A549 (cell line): Measurements from ENCODE around the gene PLA2G4B. TPM values are rescaled to one million over a fixed set of nuclear protein-coding genes. Genes with fewer than 3 reads are reported as not detected.

Source experiments
- ATAC-seq, 2 experiments: fragments of 200-7000 bp in 1 of 2; fragments of >200 bp in 1 of 2; cut with Nextera tagmentation in 1 of 2; cut with Tn5 transposase in 1 of 2; 3 replicates each; pipeline versions ENCODE4 v1.8.0 to v1.9.1; 2018 to 2020; ENCODE audit warnings: mild to moderate bottlenecking in 1 of 2, moderate library complexity in 1 of 2
- CTCF ChIA-PET: fragments of 300-600 bp; sonication (Branson Sonifier 250); formaldehyde crosslinking; extraction: SDS; loops from one replicate; lab custom pipeline; 2021; ENCODE audit warnings: antibody characterized with exemption, inconsistent platforms; lab: Yijun Ruan, JAX
- POLR2A ChIA-PET: fragments of 350-600 bp; formaldehyde crosslinking; extraction: SDS; loops from one replicate; lab custom pipeline; 2021; ENCODE audit warnings: antibody characterized with exemption, inconsistent platforms; lab: Yijun Ruan, JAX
- DNase-seq, 2 experiments: peaks; one replicate each; pipeline versions ENCODE4 v3.0.0 to v3.0.0-alpha.2; 2011 to 2016; ENCODE audit warnings: low read depth in 1 of 2, low spot score in 1 of 2
- FAIRE-seq: peaks from 2 replicates; lab custom pipeline; 2011; peaks lifted over from hg19 to GRCh38; lab: Jason Lieb, UNC
- H3K27ac ChIP-seq, 2 experiments: fragments of >200 bp; sonication (Bioruptor Twin); formaldehyde crosslinking; 3 replicates each; pipeline ENCODE4 v1.5.1; 2016 to 2017
- H3K4me1 ChIP-seq: fragments of >200 bp; sonication (Bioruptor Twin); formaldehyde crosslinking; 3 replicates; pipeline ENCODE4 v1.6.1; 2016
- H3K4me2 ChIP-seq: fragments of >200 bp; sonication (Bioruptor Twin); formaldehyde crosslinking; 3 replicates; pipeline ENCODE4 v1.6.1; 2016
- H3K4me3 ChIP-seq: fragments of >200 bp; sonication (Bioruptor Twin); formaldehyde crosslinking; 3 replicates; pipeline ENCODE4 v1.5.1; 2016
- H3K9me3 ChIP-seq: fragments of >200 bp; sonication (Bioruptor Twin); formaldehyde crosslinking; 3 replicates; pipeline ENCODE4 v1.6.1; 2016
- BCL3 ChIP-seq: fragments of >200 bp; sonication (Bioruptor Twin); formaldehyde crosslinking; IDR thresholded peaks from 3 replicates; pipeline ENCODE4 v1.6.1; 2016
- CBX8 ChIP-seq: fragments of 200-600 bp; sonication (generic); IDR thresholded peaks from 2 replicates; pipeline ENCODE4 v1.6.1; 2016
- CHD2 ChIP-seq: fragments of 150-350 bp; IDR thresholded peaks from 2 replicates; pipeline ENCODE4 v1.6.1; 2014; ENCODE audit warnings: low read length; ENCODE audit not compliant: partially characterized antibody
- E2F6 ChIP-seq: IDR thresholded peaks from 2 replicates; pipeline ENCODE4 v1.6.1; 2012; ENCODE audit warnings: low read depth, borderline replicate concordance
- EP300 ChIP-seq, 2 experiments: fragments of >200 bp; sonication (Bioruptor Twin); formaldehyde crosslinking; IDR thresholded peaks; 2 replicates in 1 of 2; 3 replicates in 1 of 2; pipeline ENCODE4 v1.6.1; 2016 to 2017
- ESRRA ChIP-seq: fragments of 150-350 bp; IDR thresholded peaks from 2 replicates; pipeline ENCODE4 v1.6.1; 2014; ENCODE audit warnings: mild to moderate bottlenecking, low read length, borderline replicate concordance
- FOSB ChIP-seq: fragments of 250-450 bp; sonication (Bioruptor Pico); IDR thresholded peaks from 2 replicates; pipeline ENCODE4 v1.5.0; 2020; ENCODE audit warnings: mild to moderate bottlenecking, moderate library complexity
- HES2 ChIP-seq: fragments of >200 bp; sonication (Bioruptor Twin); formaldehyde crosslinking; IDR thresholded peaks from 2 replicates; pipeline ENCODE4 v1.6.1; 2016
- HEYL ChIP-seq: fragments of 250-450 bp; sonication (Bioruptor Pico); IDR thresholded peaks from 2 replicates; pipeline ENCODE4 v1.8.0; 2021; ENCODE audit warnings: mild to moderate bottlenecking, moderate library complexity
- MAZ ChIP-seq: fragments of 150-350 bp; IDR thresholded peaks from 2 replicates; pipeline ENCODE4 v1.6.1; 2014; ENCODE audit warnings: antibody characterized with exemption, low read depth, low read length, borderline replicate concordance
- NPAS2 ChIP-seq: fragments of 250-450 bp; sonication (Bioruptor Pico); IDR thresholded peaks from 2 replicates; pipeline ENCODE4 v1.8.0; 2022; ENCODE audit warnings: mild to moderate bottlenecking, moderate library complexity, borderline replicate concordance
- PBX3 ChIP-seq: IDR thresholded peaks from 2 replicates; pipeline ENCODE4 v1.6.1; 2012
- POLR2AphosphoS2 ChIP-seq: conservative IDR thresholded peaks from 2 replicates; pipeline ENCODE4 v1.6.1; 2012; ENCODE audit warnings: low read length, improper control_type of control experiment, inconsistent platforms
- RAD21 ChIP-seq, 2 experiments: fragments of >200 bp in 1 of 2; sonication (Bioruptor Twin) in 1 of 2; formaldehyde crosslinking in 1 of 2; IDR thresholded peaks in 1 of 2; conservative IDR thresholded peaks in 1 of 2; 2 replicates in 1 of 2; 3 replicates in 1 of 2; pipeline ENCODE4 v1.6.1; 2012 to 2018; ENCODE audit warnings: inconsistent platforms in 1 of 2
- RARB ChIP-seq: fragments of 250-450 bp; sonication (Bioruptor Pico); IDR thresholded peaks from 2 replicates; pipeline ENCODE4 v1.8.0; 2021; ENCODE audit warnings: mild to moderate bottlenecking, moderate library complexity
- RFX5 ChIP-seq: fragments of 450-650 bp; IDR thresholded peaks from 2 replicates; pipeline ENCODE4 v1.7.1; 2014; ENCODE audit warnings: antibody characterized with exemption, mild to moderate bottlenecking, moderate library complexity
- TFCP2L1 ChIP-seq: fragments of 250-450 bp; sonication (Bioruptor Pico); IDR thresholded peaks from 2 replicates; pipeline ENCODE4 v1.5.0; 2021; ENCODE audit warnings: mild to moderate bottlenecking
- USF2 ChIP-seq: fragments of 450-650 bp; IDR thresholded peaks from 2 replicates; pipeline ENCODE4 v1.6.1; 2014; ENCODE audit warnings: antibody characterized with exemption
- ZC3H11A ChIP-seq: fragments of 450-650 bp; IDR thresholded peaks from 2 replicates; pipeline ENCODE4 v1.6.1; 2014; ENCODE audit warnings: antibody characterized with exemption, mild to moderate bottlenecking
- ZNF302 ChIP-seq: fragments of 250-450 bp; sonication (Bioruptor Pico); IDR thresholded peaks from 2 replicates; pipeline ENCODE4 v1.9.0; 2021; ENCODE audit warnings: inconsistent platforms, mild to moderate bottlenecking, moderate library complexity
- WGBS: methylation state at CpG from one replicate; pipeline ENCODE4 v1.1.6; 2017; ENCODE audit errors: missing lambda C conversion rate; 5-methylcytosine and 5-hydroxymethylcytosine counted together
- polyA plus RNA-seq, 4 experiments: library from polyadenylated mRNA; depleted of rRNA in 3 of 4; stranded (reverse); fragments of >200 nt; fragmentation: RNase III in 1 of 4; extraction: RNeasy Plus Mini Kit Qiagen cat#74134 plus additional on column Dnase treatment in 1 of 4; gene quantifications; 2 replicates in 3 of 4; 3 replicates in 1 of 4; pipeline ENCODE4 v1.2.3, GENCODE V29; 2011 to 2017

Gene PLA2G4B
- polyA plus RNA-seq, 2 of the 4 experiments (the other 2 are of a cell fraction): 2.2 to 2.6 TPM

GRCh38 chr15:41791547-41791937 lies 47.1 kb upstream of the PLA2G4B start:
- FAIRE-seq (no peak), DNase-seq (no peak), ATAC-seq (no peak)
- no peak for TF ChIP-seq E2F6
- TF ChIP-seq RARB (CRISPR knock-in tag): no peak
- no peak for TF ChIP-seq ZC3H11A
- no peak for TF ChIP-seq CHD2
- TF ChIP-seq USF2: no peak
- no peak for TF ChIP-seq CBX8
- TF ChIP-seq RAD21 (conservative IDR thresholded peaks at IDR 0.05 in 1 of 2, IDR thresholded peaks at IDR 0.05 in 1 of 2): no peak
- no peak for TF ChIP-seq NPAS2
- TF ChIP-seq FOSB (CRISPR knock-in tag): no peak
- TF ChIP-seq RFX5: no peak
- no peak for TF ChIP-seq ESRRA
- H3K4me2 ChIP-seq: no peak overlapping the region
- CTCF ChIA-PET: no interaction called here
- H3K4me3 ChIP-seq: no peak overlapping the region
- POLR2A ChIA-PET: no interaction called here
- WGBS: 94% methylated on average over 4 of the region's 4 CpGs
- H3K4me1 ChIP-seq: peaks cover 11% of the 10 kb centered on the region; the same call in 1 of the 3 replicates
- peak overlapping the region in 1 of 2 experiments; percentile 26; a peak in 1 of 6 replicates for H3K27ac ChIP-seq
- H3K9me3 ChIP-seq: no peaks in the 10 kb centered on the region

GRCh38 chr15:41792000-41792637 lies 46.5 kb upstream of the PLA2G4B start:
- POLR2A ChIA-PET: no interaction called here
- no peak for ATAC-seq
- 91% methylated on average over 5 of the region's 5 CpGs for WGBS
- DNase-seq: no peak
- no peak for FAIRE-seq
- H3K4me1 ChIP-seq: peaks cover 11% of the 10 kb centered on the region; the same call in 1 of the 3 replicates
- no peak overlapping the region for H3K27ac ChIP-seq
- TF ChIP-seq BCL3 (no peak), TFCP2L1 (CRISPR knock-in tag) (no peak), RFX5 (no peak), HES2 (no peak), MAZ (no peak), ZNF302 (CRISPR knock-in tag) (no peak), PBX3 (no peak), POLR2AphosphoS2 (no peak), HEYL (CRISPR knock-in tag) (no peak), EP300 (IDR thresholded peaks at IDR 0.05) (no peak), ESRRA (no peak)
- H3K4me3 ChIP-seq: no peak overlapping the region
- H3K9me3 ChIP-seq: no peaks in the 10 kb centered on the region
- H3K4me2 ChIP-seq: no peak overlapping the region
- CTCF ChIA-PET: interaction anchor here (1.4 to 1.5 kb wide), 2 partner anchors 12 to 19 kb away, joined by 4 to 7 read pairs; partner anchors contain the start of gene MAPKBP1
